Midbrain (tissue), 1 donor: ENCODE measurements around the gene KLRB1.
A peak's percentile ranks its signal among the peaks of the same experiment; 100 is the strongest.
"Not testable (repeated sequence)": the region's sequence is repeated elsewhere in the genome, so short reads cannot be mapped to it uniquely, and the experiment has no call there.

Experiments used
- DNase-seq: peaks from one replicate; lab custom pipeline; 2025; lab: John Stamatoyannopoulos, UW

Gene KLRB1

DNA sequence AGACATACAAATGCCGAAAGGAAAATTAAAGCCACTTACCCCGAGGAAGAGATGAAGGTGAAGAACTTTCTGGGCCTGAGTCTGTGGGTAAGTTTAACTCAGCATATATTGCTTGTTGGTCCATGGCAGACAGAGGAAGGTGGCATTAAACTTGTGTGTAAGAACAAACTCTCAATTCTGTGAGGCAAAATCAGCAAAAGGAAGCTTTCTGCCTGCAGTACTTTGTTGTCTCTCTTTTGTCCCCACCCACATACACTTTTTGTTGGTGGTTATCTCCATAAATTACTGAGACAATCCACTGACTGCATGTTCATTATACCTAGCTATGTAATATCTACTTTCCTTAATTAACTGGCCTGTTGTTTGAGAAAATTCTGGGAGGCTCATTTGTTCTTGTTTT, at the start of gene KLRB1:
Gene KLRB1, minus strand, starts transcription at position 201 of the 400 bp plus-strand sequence. Its CDS starts 77 bp downstream, at position 124.
- no peak for DNase-seq

DNA sequence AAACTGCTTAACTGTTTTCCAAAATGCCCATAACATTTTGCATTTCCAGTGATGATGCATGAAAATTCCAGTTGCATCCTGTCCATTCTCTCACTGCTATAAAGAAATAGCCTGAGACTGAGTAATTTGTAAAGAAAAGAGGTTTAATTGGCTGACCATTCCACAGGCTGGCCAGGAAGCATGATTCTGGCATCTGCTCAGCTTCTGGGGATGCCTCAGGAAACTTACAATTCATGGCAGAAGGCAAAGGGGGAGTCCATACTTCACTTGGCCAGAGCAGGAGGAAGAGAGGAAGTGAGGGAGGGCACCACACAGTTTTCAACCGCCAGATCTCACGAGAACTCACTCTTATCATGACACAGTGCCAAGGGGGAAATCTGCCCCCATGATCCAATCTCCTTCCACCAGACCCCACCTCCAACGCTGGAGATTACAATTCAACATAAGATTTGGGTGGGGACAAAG, 43.6 kb upstream of the KLRB1 start:
- DNase-seq = no peak

DNA sequence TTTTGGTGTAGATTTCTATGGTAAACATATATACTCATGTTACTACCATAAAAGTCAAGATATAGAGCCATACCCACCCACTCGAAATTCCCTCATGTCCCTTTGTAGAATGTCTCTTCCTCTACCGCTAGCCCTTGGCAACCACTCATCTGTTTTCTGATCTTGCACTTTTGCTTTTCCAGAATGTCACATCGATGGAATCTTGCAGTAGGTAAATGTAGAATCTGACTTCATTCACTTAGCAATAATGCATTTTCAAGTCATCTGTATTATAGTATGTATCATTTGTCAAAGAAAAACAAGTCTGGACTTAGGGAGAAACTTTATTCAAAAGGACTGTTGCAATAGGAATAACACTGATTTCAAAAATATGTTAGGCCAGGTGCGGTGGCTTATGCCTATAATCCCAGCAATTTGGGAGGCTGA, 42.4 kb upstream of the KLRB1 start:
- DNase-seq = no peak

DNA sequence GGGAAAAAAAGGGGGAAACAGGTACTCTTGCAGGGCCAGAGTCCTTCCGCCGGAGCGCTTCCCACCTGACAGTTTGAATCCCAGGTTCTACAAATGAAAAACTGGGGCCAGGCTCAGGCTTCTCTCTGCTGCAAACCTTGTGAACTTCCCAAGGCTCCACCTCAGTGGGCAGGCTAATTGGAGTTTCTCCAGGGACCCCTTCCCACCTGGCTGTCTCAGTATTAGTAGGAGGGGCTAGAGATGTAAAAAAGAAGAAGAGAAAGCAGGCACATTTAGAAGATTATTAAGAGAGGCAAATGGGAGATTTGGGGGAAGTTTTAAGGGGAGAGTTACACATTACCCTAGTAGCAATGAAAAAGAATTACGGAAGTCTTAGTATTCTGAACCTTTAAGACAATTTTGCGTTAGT, 41.8 kb upstream of the KLRB1 start:
- DNase-seq = no peak

DNA sequence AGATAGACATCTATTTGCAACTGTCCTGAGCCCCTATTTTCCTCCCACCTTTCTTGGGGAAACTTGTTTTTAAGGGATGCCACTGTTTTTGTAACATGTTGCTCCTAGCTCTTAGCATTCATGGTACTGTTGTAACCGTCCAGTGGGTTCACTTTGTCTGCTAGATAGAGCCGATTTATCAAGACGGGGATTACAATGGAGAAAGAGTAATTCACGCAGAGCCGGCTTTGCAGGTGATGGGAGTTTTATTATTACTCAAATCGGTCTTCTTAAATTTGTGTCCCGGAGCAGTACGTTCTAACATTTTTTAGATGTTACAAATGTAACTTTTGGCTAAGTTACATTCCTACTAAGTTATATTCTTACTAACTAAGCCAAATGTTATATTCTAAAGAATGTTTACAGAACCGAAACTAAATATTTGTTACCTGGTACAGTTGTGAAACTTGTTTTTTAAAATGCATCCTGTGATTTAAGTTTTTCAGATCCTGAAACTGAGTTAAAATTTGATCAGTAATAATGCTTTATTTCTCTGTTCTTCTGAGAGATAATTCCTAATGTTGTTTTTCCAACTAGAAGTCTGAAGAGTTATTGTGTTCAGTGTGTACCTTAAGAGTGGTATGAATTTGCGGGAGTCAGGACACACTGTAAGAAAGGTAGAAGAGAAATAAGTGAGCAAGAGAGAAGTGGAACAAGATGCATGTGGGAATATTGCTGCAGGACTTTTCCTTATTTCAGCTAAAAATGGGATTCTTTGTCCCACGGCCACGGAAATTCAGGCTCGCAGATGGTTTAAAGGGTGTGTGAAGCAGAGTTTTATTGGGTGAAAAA, 41.2 kb upstream of the KLRB1 start:
- no peak for DNase-seq

DNA sequence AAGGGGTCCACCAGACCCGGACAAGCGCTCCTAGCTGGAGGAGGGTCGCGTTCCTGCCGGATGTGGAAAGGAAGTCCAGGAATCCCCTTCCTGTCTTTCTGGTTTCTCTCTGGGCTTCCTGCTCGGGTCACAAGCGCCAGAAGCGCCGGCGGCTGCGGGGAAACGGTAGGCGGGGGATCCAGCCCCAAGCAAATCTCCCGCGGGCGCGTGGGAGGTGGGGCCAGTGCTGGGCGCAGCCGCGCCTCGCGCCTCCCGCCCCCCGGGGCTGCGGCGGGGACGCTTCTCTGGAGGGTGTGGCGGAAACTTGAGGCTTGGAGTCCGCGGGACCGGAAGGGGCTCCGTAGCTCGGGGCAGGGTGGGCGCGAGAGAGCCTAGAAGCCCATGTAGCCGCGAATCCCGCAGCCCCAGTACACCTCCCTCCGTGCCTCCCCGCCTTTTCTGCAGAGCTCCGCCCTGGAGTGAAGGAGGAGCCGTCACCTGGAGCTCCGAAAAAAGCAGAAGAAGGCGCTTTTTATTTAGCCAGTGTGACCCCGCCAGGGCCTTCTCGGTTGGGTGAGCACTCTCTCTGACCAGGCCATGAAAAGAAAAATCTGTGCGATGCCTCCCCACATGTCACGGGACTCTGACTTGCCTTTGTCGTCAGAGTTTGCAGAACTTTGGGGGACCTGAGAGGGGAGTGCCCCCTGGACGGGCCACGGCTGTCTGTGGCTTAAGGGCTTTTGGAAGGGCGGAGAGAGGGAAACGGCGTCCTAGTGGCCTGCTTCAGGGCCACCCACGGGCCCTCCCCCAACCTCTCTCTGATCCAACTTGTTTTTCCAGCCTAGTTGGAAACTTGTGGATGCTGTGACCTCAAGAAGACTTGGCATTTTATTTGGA, 40.3 kb upstream of the KLRB1 start:
- peak; percentile 70 for DNase-seq

DNA sequence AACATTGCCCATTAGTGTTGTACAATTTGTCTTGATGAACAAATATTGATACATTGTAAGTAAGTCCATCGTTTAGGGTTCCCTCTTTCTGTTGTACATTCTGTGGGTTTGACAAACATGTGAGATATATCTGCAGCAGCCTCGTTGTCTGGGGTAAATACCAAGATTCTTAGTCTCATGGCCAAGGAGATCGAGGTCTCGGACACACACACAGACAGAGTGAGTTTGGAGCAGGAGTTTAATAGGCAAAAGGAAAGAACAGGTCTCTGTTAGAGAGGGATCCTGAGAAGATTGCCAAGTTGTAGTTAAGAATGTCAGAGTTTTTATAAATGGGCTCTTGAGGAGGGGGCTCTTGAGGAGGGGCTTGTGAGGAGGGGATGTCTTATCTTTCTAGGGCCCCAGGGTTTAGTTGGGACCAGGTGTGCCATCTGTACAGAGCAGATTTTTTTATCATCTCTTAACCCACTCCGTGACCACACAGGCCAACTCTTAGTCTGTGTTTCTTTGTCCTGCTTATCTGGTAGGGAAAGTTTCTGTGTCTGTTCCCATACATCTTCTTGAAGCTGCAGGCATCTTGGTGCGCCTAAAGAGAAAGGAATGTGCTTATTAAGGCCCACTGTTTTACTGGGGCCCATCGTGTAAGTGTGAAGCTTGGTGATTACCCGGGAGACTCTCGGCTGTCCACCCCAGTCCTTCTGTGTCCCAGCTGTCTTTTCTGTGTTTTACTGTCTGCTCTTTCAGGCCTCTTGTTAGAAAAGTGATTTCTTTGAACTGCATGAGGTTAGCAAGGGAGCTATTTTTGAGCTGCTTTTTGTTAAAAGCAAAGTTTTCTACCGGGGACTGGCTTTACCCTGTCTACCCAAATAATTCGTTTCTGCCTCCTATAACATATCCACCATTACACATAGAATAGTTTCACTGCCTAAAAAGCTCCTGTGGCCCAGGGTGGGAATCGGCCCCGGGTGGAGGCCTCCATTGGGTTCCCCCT, 39.4 kb upstream of the KLRB1 start:
- DNase-seq = no peak

DNA sequence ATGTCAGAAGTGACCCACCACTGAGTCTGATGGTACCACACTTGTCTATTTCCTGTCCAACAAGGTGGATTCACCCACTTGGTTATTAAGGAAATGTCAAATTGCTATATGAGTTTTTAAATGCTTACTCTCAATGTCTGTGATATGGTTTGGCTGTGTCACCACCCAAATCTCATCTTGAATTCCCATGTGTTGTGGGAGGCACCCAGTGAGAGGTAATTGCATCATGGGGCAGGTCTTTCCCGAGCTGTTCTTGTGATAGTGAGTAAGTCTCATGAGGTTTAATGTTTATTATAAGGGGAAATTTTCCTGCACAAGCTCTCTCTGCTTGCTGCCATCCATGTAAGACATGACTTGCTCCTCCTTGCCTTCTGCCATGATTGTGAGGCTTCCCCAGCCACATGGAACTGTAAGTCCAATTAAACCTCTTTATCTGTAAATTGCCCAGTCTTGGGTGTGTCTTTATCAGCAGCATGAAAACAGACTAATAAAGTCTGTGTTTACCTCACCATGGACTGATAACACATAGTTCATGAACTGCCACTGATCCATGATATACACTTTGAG, 37.4 kb upstream of the KLRB1 start:
- not testable (repeated sequence) for DNase-seq

DNA sequence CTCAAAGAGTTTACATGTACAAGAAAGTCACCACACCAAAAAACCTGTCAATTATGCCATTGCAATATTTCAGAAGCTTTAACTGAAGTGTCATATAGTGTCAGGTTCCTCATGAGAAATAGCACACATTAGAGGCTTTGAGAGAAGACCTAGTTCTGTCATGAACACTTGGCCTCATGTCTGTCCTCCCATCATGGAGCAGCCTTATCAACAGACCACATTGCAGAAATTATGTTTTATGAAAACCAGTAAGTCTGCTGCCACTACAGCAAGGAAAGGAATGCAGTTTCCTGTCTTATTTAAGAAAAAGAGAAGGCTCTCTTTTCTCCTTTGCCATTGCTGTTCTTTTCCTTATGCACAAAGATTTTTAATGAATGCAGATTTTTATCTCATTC, 35.5 kb upstream of the KLRB1 start:
- DNase-seq = no peak

DNA sequence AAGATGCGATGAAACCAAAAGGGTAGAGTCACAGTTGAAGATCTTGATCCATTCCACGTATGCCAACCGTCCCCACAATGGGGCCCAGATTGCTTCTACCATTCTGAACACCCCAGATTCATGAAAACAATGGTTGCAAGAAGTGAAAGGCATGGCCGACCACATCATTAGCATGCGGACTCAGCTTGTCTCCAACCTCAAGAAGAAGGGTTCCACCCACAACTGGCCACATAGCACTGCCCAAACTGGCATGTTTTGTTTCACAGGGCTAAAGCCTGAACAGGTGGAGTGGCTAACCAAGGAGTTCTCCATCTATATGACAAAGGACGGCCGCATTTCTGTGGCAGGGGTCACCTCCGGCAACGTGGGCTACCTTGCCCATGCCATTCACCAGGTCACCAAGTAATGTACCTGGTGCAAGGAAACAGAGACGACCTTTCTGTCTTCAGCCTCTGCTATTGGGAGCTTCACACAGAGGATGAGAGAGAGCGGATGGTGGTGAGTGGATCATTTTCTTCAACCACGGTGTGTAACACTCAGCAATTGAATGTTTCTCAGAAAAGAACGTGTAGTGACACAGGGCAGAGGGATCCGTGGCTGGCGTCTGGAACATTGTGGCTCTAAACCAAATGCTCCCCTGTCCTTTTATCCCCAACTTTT, 35.0 kb upstream of the KLRB1 start:
- no peak for DNase-seq

DNA sequence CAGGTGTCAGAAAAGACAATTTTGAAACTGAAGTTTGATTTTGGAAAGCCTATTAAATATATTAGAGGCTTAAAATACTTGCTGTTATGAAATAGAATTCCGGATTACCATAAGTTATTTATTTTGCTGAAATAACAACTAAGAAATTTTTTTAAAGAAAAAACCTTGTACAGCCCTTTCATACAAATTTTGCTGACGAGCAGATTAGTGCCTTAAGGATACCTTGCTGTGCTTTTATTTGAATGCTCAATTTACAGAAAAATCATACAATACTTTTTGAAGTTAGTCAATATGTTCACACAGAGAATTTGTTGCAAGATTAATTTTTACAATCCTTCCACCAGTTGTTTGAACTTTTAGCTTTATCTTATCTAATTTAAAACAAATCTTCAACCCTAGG, 32.3 kb upstream of the KLRB1 start:
- no peak for DNase-seq

DNA sequence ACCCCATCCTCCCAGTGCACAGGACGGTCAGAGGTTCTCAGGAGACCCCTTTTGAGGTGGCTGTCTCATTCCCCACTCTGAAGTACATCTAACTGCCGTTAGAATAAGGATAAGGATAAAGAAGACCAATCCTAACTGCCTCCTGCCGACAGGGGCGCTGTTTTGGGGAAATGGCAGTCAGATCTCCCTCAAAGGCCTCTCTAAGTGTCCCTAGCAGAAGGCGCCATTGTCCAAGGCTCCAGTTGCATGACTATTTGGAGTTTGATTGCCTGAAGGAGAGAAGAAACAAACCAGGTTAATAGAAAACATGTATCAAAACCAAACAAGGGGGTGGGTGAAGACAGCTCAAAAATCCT, 29.1 kb upstream of the KLRB1 start:
- no peak for DNase-seq

DNA sequence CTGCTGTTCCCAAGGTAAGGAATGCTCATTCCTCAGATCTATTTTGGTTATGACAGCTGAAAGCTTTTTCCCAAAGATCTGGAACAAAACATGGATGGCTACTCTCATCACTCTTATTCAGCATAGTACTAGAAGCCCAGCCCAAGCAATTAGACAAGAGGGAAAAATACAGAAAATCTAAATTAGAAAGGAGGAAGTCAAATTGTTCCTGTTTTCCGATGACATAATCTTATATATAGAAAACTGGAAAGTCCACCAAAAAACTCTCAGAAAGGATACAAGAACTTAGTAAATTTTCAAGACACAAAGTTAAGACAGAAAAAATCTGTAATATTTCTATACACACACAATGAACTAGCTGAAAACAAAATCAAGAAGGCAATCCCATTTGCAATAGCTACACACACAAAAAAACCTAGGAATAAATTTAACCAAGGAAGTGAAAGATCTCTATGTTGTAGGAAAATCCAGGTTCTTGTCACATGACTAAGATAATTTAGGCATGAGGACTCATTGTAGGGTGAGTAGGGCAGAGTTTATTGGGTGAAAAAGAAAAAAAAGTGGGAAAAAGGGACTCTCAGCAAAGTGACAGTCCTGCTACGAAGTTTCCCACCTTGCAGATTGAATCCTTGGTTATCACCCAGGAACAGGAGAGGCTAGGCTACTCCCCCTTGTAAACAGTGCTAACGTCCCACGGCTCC, 28.6 kb upstream of the KLRB1 start:
- no peak for DNase-seq

DNA sequence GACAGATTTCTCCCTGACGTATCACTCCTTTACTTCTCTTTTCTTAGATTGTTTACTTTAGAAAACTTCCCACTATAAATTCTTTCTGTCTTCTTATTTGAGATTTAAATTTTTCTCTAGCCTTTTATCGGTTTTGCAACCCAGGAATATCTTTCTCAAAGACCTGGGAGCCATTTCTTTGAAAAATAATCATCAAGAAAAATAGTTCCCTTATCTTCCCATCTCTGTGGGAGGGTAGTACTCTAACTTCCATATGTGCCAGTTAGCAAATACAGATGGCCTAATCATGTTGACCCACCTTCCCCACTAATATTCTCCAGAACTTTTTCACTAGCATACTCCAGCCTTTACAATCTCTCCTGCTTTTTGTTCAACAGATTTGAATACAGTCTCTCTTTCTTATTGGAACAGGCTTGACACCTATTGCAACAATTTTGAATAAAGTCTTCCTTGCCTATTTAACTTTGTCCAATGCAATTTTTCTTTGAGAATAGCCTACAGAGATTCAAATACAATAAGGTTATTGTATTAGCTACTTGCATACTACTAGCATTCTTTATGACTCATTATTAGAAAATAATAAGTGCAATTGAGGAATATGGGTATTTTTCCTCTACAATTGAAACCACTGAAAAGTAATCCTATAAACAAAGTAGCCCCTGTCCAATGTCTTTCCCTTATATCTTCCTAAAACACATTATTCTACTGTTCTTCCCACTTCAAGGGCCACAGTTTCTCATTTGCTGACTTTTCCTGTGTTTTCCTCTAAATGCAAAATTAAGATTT, 27.4 kb upstream of the KLRB1 start:
- no peak for DNase-seq

DNA sequence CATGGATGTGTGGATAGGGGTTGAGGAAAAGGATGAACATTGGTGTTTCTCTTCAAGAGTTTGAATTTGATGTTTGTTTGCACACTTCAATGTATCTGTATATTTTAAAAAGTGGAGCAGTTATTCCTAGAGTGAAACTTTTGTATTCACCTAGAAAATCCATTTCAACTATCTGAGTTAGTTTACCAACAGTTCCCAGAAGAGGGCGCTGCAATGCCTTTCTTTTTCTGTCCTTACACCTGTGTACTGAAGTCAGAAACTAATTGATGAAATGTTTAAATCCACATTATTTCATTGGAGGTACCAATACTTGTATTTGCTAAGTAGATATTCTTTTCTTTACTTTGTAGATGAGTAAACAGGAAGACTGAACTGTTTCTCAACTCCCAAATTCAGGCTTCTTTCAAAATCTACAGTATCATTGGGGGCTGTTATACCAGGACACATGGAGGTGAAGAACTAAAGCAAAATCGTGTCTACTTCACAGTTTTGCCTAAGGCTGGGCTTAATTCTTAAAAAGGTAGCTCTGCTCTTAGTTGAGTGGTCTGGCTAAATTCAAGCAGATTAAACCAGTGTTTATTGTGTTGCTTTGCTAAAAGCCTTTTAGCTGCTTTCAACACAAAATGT, 26.6 kb upstream of the KLRB1 start:
- DNase-seq = peak; percentile 33

DNA sequence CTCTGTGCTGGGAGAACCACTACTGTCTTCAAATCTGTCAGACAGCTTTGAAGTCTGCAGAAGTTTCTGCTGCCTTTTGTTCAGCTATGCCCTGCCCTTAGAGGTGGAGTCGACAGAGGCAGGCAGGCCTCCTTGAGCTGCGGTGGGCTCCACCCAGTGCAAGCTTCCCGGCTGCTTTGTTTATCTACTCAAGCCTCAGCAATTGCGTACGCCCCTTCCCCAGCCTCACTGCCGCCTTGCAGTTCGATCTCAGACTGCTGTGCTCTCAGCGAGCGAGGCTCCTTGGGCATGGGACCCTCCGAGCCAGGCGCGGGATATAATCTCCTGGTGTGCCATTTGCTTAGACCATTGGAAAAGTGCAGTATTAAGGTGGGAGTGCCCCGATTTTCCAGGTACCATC, 25.1 kb upstream of the KLRB1 start:
- DNase-seq = no peak

DNA sequence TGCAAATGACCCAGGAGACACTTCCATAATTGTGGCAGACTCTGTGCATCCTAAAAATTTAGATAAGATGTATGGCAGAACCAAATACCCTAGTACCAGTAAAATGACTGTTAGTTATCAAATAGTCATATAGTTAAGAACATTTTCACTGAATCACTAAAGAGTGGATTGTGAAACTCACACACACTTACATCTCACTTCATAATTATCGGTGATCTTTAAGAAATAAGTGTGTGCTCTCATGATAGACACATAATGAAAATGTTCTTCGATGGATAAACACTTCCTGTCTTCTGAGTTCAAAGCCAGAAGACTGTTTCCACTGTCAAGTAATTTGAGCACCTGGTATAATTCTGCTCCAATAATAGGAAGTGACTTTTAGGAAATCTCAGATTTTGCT, 19.1 kb upstream of the KLRB1 start:
- DNase-seq = no peak

DNA sequence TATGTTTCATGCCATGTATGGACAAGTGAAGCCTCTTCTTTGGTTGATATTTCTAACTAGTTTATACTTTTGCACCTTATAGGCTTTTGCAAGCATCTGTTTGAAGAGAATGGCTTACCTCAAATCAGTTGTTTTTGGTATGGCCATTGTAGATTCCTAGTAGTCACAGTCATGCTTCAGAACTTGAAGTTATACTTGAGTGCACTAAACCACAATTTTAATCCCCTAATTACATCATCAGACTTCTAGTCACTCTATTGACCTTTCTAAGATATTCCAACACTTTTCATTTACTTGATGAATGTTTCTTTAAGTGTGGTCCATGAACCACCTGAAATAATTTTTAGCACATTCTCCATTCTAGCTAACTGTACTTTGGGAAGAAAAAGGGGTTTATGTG, 18.6 kb upstream of the KLRB1 start:
- DNase-seq = no peak

DNA sequence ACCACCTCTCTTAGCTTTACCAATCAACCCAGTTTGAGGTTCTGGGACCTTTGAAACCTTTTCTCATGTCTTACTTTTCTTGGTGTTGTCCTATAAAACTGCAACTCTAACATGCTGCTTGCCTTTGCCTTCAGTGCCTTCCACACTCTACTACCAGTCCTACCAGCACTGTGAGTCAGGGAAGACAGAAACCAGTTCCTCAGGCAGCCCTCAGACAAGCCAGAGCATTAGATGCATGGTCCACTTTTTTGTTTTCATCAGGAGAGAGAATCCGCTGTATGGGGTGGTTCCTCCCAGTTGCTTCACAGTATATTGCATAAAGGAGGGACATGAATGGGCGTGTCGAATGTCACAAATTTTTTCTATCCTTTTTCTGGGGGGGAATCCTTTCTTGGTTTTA, 17.3 kb upstream of the KLRB1 start:
- no peak for DNase-seq
